ENCODE data around the gene MBD2. TPM values are rescaled to one million over a fixed set of nuclear protein-coding genes. Genes with fewer than 3 reads are reported as not detected.

The MBD2 gene
- total and polyA plus RNA-seq, 2 donors (not counting 1 experiment from before 2014, with no cell fraction given): 32.5 to 43.8 TPM

GRCh38 chr18:54163453-54163852 is 61.0 kb downstream of the MBD2 start:
- no peak for TF ChIP-seq EZH2 (IDR thresholded peaks at IDR 0.05; ENCODE audit: low read length, missing control alignments)
- TF ChIP-seq CTCF (conservative IDR thresholded peaks at IDR 0.05 in 1 of 2, IDR thresholded peaks at IDR 0.05 in 1 of 2; ENCODE audit: low read depth in 1 of 2, low read length in 2 of 2): no peak
- no peak for DNase-seq (ENCODE audit: low read depth in 2 of 2)
- peaks cover 5% of the 10 kb centered on the region for H3K36me3 ChIP-seq (ENCODE audit: control insufficient read depth, insufficient read depth, low read length)

GRCh38 chr18:54162431-54162830 is 62.0 kb downstream of the MBD2 start:
- peaks cover 8% of the 10 kb centered on the region for H3K4me1 ChIP-seq (ENCODE audit: control insufficient read depth, extremely low read depth, insufficient read depth, low read length)
- peaks cover 9% of the 10 kb centered on the region for H3K36me3 ChIP-seq (ENCODE audit: control insufficient read depth, insufficient read depth, low read length)
- no peaks in the 10 kb centered on the region for H3K27me3 ChIP-seq (ENCODE audit: control insufficient read depth, insufficient read depth, low read length)
- no peak overlapping the region for H2AFZ ChIP-seq (ENCODE audit: low read length)
- DNase-seq (ENCODE audit: low read depth in 2 of 2): peak; percentile 20 to 94
- H3K4me3 ChIP-seq (replicated peaks in 1 of 4; ENCODE audit: control extremely low read depth in 1 of 4, insufficient read depth in 1 of 4, low read depth in 3 of 4, low read length in 4 of 4): no peak overlapping the region
- no peaks in the 10 kb centered on the region for H4K20me1 ChIP-seq (ENCODE audit: control insufficient read depth, extremely low read depth, insufficient read depth, low read length)
- no peaks in the 10 kb centered on the region for H3K9me3 ChIP-seq (ENCODE audit: control insufficient read depth, insufficient read depth, low read depth, low read length)
- H3K4me2 ChIP-seq (ENCODE audit: extremely low read depth, insufficient read depth, low read length): no peak overlapping the region
- TF ChIP-seq EZH2 (IDR thresholded peaks at IDR 0.05; ENCODE audit: low read length, missing control alignments): no peak
- TF ChIP-seq CTCF (conservative IDR thresholded peaks at IDR 0.05 in 1 of 2, IDR thresholded peaks at IDR 0.05 in 1 of 2; ENCODE audit: low read depth in 1 of 2, low read length in 2 of 2): no peak
- H3K79me2 ChIP-seq (ENCODE audit: control insufficient read depth, insufficient read depth, low read length): no peaks in the 10 kb centered on the region
- H3K27ac ChIP-seq (ENCODE audit: insufficient read depth, low read length): no peak overlapping the region
- H3K9ac ChIP-seq (ENCODE audit: insufficient read depth, low read length): no peak overlapping the region

More at GRCh38 chr18:54163453-54163852, 61.0 kb downstream of the MBD2 start:
- H3K4me3 ChIP-seq (replicated peaks in 1 of 4; ENCODE audit: control extremely low read depth in 1 of 4, insufficient read depth in 1 of 4, low read depth in 3 of 4, low read length in 4 of 4): no peak overlapping the region
- H3K4me2 ChIP-seq (ENCODE audit: extremely low read depth, insufficient read depth, low read length): no peak overlapping the region
- no peaks in the 10 kb centered on the region for H4K20me1 ChIP-seq (ENCODE audit: control insufficient read depth, extremely low read depth, insufficient read depth, low read length)
- no peak overlapping the region for H3K27ac ChIP-seq (ENCODE audit: insufficient read depth, low read length)
- no peak overlapping the region for H3K9ac ChIP-seq (ENCODE audit: insufficient read depth, low read length)
- no peaks in the 10 kb centered on the region for H3K9me3 ChIP-seq (ENCODE audit: control insufficient read depth, insufficient read depth, low read depth, low read length)
- H3K79me2 ChIP-seq (ENCODE audit: control insufficient read depth, insufficient read depth, low read length): no peaks in the 10 kb centered on the region
- H3K4me1 ChIP-seq (ENCODE audit: control insufficient read depth, extremely low read depth, insufficient read depth, low read length): peaks cover 8% of the 10 kb centered on the region
- H3K27me3 ChIP-seq (ENCODE audit: control insufficient read depth, insufficient read depth, low read length): no peaks in the 10 kb centered on the region
- H2AFZ ChIP-seq (ENCODE audit: low read length): no peak overlapping the region

GRCh38 chr18:54161267-54161666 is 63.2 kb downstream of the MBD2 start:
- Histone ChIP-seq H3K4me1 (ENCODE audit: control insufficient read depth, extremely low read depth, insufficient read depth, low read length) (peaks cover 8% of the 10 kb centered on the region), H3K27ac (ENCODE audit: insufficient read depth, low read length) (no peak overlapping the region), H3K36me3 (ENCODE audit: control insufficient read depth, insufficient read depth, low read length) (peaks cover 9% of the 10 kb centered on the region), H3K9me3 (ENCODE audit: control insufficient read depth, insufficient read depth, low read depth, low read length) (no peaks in the 10 kb centered on the region), H2AFZ (ENCODE audit: low read length) (no peak overlapping the region), H3K79me2 (ENCODE audit: control insufficient read depth, insufficient read depth, low read length) (no peaks in the 10 kb centered on the region), H3K4me3 (replicated peaks in 1 of 4; ENCODE audit: control extremely low read depth in 1 of 4, insufficient read depth in 1 of 4, low read depth in 3 of 4, low read length in 4 of 4) (no peak overlapping the region), H3K4me2 (ENCODE audit: extremely low read depth, insufficient read depth, low read length) (no peak overlapping the region), H3K9ac (ENCODE audit: insufficient read depth, low read length) (no peak overlapping the region), H4K20me1 (ENCODE audit: control insufficient read depth, extremely low read depth, insufficient read depth, low read length) (no peaks in the 10 kb centered on the region), H3K27me3 (ENCODE audit: control insufficient read depth, insufficient read depth, low read length) (no peaks in the 10 kb centered on the region)
- peak; percentile 40 to 64 for DNase-seq (ENCODE audit: low read depth in 2 of 2)
- TF ChIP-seq CTCF (conservative IDR thresholded peaks at IDR 0.05 in 1 of 2, IDR thresholded peaks at IDR 0.05 in 1 of 2; ENCODE audit: low read depth in 1 of 2, low read length in 2 of 2) (no peak), EZH2 (IDR thresholded peaks at IDR 0.05; ENCODE audit: low read length, missing control alignments) (no peak)

Data from fibroblast of lung (primary cell).